Fibroblast of skin of scalp (primary cell): Measurements from ENCODE around the gene SLC35B1.
A peak's percentile ranks its signal among the peaks of the same experiment; 100 is the strongest.
"Not testable (repeated sequence)": the region's sequence is repeated elsewhere in the genome, so short reads cannot be mapped to it uniquely, and the experiment has no call there.

ENCODE experiments used
- DNase-seq: peaks from one replicate; pipeline ENCODE4 v3.0.0-alpha.2; 2013

The SLC35B1 gene

DNA sequence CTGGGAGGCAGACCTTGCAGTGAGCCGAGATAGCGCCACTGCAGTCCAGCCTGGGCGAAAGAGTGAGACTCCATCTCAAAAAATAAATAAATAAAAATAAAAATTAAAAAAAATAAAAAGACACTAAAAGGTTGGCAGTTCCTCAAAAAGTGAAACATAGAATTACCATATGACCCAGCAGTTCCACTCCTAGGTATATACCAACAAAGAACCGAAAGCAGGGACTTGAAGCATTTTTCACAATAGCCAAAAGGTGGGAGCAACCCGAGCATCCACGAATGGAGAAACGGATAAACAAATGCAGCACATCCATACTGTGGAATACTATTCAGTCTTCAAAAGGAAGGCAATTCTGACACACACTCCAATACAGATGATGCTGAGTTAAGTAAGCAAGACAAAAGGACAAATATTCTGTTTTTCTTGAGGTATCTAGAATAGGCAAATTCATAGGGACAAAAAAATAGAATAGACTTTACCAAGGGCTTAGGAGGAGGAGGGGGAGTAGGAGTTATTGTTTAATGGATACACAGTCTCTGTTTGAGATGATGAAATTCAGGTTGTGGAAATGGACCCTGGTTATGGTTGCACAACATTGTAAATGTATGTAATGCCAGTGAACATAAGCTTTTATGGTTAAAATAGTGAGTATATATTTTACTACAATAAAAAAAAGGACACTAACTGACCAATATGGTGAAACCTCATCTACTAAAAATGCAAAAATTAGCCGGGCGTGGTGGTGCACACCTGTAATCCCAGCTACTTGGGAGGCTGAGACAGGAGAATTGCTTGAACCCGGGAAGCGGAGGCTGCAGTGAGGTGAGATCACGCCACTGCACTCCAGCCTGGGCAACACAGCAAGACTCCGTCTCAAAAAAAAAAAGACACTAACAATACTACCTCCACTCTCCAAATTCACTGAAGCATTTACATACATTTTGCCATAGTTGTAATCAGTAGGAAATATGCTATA is 27.0 kb upstream of the SLC35B1 start:
- DNase-seq, result no peak

DNA sequence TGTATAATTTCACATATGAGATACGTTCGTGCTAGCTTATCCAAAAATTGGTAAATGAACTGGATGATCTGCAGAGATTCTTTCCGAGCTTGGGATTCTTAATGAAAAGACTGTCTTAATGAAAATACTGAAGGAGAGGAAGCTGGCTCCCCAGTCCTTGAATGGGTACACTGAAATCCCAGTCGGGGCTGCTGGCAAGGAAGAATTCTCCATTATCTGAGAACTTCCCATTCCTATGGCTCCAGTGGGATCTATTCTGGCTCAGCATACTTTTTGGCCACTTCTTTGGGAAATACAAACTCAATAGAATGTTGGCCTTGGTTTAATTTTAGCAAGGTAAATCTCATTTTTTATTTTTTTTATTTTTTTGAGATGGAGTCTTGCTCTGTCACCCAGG is 23.7 kb upstream of the SLC35B1 start:
- DNase-seq, result no peak

DNA sequence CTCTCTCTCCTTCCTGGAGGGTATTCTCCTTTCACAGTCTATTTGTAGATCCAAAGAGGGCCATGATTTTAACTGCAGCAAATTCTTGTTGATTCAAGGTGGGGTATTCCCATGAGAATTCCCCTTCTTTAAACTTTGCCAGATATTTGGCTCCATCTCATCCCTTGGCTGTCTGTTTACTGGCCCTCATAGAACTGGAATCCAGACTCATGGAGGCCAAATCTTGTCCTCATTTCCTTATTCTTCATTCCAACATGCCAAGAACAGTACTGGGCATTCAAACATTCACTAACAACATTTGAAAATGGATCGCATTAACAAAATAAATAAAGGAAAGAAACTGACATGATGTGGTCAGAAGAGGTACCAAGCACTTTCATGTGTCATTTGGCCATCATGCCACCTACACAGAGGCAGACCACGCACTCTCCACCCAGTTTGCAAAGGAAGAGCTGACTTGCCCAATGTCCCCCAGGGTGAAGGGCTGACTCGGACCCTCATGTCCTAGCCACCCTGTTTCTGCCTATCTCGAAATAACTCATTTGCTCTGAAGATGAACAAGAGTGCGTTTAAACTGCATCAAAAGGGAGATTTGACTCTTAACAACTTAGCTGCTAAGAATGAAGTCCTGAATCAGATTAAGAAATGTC is 23.1 kb upstream of the SLC35B1 start:
- DNase-seq, result no peak

DNA sequence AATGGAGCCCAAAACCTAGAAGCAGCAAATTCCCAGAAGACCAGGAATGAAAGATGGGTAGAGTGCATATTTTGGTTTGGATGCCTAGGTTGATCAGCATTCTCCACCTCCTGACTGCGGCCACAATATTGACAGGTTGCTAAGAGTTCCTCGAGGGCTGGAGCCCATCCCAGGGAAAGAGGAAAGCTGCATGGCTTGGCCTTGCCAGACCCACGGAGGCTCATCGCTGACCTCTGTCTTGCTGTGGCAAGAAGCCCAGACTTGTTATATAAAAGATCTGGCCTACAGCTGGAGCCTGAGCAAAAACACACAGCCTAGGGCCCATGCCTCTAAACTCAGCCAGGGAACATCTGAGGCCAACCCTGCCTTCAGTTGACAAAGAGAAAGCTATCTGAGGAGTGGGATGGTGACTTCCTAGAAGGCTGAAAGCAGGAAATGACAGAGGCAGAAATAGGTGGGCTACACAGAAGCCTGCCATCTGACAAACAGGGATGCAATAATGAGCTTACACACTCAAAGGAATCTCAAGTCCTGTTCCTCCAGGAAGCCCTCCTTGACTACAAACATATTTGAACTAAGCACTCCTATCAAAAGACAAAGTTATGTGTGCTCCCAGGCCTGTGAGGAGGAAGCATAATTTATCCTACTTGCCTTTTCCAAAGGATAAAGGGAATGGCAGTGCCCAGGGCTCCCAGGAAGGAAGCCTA is 22.5 kb upstream of the SLC35B1 start:
- no peak for DNase-seq

DNA sequence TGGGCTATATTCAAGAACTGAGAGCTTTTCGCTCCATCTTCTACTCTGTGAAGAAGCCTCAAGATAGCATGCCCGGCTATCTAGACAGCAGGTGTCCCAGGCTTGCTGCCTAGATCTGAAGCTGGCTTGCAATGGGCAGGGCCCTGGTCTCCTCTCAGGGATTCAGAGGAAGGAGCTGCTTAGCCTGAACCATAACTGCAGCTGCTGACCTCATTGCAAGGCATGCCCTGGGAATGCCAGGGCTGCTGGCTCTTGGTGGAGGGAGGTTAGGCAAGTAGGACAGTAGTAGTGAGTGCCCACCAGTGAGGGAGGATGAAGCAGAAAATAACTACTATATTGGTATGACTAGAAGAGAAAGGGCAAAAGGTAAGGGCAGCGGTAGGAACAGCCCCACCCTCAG is 21.3 kb upstream of the SLC35B1 start:
- no peak for DNase-seq

DNA sequence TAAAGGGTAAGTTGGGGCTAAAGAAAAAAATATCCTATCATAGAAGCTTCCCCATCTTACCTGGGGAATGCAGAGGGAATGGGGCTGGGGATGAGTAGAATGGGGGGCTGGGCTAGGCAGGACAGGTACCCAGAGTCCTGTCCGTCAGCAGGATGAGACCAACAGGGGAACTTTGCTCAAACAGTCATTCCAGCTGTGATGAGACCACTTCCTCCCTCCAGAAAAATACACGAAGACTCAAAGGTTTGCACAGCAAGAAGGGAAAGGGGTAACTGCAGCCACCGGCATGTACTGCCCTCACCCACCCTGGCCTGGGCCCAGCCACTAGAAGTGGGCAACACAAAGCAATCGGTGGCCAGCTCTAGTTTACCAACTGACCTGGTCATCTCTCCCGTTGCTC is 20.7 kb upstream of the SLC35B1 start:
- no peak for DNase-seq

DNA sequence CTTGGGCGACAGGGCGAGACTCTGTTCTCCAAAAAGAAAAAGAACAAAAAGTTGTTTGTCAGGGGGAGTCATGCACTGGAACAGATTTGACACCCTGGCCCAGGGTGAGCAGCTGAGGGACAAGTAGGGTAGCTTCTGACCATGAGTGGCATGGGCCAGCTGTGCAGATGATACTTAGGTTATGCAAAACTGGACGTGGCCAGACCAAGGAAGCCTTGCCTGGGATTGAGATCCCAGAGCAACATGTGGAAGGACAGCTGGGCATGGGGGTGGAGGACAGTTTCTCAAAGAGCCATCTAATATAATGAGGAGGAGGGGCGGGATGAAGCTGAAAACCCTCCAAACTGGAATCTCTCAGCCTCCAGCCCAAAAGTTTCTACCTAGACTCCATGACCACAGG is 19.6 kb upstream of the SLC35B1 start:
- DNase-seq, result no peak

DNA sequence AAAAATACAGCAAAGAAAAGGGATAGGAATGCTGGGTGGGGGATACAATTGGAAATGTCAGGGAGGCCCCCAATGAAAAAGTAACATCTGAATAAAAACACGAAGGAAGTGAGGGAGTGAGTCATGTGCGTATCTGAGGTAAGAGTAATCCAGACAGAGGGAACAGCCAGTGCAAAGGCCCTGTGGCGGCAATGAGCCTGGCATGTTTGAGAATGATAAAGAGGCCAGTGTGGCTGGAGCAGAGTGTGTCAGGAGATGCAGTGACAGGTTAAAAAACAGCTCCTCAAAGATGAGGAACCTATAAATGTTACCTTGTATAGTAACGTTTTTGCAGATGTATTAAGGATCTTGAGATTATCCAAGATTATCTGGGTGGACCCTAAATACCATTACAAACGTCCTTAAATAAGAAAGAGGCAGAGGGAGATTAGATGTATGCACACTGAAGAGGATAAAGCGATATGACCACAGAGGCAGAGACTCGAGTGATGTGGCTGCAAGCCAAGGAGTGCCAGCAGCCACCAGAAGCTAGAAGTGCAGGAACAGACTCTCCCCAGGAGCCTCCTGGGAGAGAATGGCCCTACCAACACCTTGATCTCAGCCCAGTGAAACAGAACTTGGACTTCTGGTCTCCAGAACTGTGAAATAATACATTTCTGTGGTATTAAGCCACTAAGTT is 17.8 kb upstream of the SLC35B1 start:
- no peak for DNase-seq

DNA sequence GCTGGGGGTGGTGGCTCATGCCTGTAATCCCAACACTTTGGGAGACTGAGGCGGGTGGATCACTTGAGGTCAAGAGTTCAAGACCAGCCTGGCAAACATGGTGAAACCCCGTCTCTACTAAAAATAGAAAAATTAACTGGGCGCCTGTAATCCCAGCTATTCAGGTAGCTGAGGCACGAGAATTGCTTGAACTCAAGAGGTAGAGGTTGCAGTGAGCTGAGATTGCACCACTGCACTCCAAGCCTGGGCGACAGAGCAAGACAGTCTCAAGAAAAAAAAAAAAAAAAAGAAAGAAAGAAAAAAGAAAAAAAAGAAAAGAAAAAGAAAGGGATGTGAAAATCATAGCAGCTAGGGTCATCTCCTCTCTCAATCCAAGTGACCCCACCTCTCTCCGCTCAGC is 16.8 kb upstream of the SLC35B1 start:
- DNase-seq, result not testable (repeated sequence)

DNA sequence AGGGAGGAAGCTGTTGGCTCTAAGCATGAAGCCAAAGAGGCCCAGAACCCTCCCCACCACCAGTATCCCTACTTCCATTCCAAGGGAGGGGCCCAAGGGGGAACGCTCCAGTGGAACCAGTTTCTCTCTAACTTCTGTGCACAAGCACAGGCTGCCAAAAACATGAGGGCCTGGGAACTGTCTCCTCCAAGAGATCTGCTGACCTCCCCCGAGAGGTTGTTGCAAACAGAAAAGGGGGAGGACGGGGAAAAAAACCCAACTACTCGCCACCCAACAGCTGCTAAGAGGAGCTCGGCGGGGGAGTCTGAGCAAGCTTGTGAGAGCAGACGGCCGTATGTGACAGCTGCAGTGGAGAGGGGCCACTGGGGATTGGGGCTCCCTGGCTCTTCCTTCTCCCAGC is 15.7 kb upstream of the SLC35B1 start:
- DNase-seq, result no peak

DNA sequence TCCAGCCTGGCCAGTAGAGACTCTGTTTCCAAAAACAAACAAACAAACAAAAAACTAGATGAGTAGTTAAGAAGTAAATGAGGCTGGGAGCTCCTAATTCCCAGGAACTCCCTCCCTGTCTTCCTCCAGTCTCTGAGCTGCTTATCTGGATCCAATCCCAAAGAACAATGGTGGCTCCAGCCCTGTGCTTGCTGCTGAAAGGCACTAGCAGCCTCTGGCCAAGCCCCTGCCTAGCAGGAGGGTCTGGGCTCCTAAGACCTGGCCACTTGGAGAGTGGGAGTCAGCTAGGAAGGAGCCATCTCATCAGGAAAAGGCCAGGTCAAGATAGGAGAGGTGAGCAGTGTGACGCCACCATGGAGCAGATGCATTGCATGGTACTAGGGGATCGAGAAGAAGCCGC is 14.3 kb upstream of the SLC35B1 start:
- no peak for DNase-seq

DNA sequence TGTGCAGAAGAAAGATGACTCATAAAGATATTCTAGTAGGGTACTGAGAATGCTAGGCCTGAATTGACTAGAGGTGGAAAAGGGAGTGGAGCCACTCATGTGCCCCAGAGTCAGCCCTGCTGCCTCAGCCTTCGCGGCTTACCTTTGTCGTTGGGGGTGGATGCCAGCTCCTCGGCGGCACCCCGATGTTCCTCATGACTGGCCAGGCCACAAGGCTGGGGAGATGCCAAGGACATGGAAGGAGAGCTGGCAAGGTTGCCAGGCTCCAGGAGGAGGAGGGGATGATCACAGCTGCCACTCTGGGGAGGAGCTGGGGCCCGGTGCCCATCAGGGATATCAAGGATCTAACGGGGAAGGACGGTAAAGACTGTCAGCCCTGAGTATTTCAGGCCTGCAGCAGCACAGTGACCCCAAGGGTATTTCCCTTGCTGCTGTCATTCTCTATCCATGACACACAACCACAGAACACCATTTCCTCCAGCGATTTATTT is 9.7 kb upstream of the SLC35B1 start:
- DNase-seq, result no peak

DNA sequence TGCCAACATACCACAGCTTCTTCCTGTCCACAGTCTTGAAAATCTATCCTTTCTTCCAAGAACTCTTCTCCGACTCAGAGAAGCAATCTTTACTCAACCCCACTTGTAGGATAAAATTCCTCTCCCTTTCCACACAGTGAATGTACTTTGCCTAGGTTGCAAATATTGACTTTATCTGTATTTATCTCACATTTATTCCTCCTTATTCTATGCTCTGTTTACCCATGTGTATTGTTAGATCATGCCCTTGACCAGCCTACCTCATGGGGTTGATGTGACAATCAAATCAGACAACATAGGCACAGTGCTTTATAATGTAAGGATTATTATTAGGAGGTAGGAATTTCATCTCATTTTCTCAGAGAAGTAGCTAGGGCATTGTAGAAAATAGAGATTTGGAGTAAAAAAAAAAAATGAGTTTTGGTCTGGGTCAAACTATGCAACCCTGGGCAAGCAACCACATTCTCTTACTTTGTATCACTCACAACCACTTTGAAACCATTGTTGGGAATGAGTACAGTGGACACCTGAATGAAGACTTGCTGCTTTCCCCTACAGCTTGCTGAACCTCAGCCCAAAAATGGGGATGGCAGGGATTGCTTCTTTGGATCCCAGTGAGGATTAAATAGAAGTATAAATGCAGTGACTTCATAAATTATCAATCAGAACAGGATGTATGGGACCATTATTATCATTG is 9.1 kb upstream of the SLC35B1 start:
- no peak for DNase-seq

DNA sequence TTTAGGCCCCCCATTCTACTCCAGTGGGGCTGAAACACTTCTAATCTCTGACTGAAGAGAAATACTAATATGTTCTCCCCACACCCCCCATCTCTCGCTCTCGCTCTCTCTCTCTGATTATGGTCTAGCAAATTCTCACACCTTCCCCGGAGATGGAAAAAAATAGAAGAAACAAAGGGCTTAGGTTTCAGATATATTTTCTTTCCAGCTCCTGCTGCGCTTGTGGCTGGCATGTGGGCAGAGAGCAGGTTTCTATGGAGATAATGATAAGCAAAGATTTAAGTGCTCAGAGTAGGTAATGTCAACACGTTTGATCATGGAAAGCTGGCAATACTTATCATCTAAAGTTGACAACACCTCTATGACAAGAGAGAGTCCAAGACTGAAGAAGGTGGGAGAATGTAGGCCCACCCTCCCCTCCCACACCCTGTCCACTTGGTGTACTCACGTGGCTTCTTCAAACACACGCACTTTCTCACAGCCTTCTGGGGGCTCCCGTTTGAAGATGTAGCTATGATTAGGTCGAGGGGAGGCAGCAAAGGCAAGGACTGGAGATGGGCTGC is 8.0 kb upstream of the SLC35B1 start:
- DNase-seq, result no peak

DNA sequence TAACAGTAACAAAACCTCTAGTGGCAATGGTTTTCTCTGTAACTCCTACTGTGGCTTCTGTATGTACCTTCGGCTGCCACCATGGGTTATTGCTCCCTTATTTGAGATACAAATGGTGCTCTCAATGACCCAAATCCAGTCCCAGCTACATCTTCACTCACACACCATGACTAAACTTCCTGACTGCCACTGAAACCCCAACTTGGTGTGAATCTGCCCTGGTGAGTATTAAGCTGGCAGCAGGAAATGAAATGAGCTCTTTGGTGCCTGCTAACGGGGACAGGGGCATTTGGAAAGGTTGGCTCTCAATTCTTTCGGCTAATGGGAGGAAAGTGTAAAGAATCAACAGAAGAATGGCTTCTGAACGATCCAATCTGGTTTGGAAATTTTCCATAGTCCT is 7.5 kb upstream of the SLC35B1 start:
- no peak for DNase-seq

DNA sequence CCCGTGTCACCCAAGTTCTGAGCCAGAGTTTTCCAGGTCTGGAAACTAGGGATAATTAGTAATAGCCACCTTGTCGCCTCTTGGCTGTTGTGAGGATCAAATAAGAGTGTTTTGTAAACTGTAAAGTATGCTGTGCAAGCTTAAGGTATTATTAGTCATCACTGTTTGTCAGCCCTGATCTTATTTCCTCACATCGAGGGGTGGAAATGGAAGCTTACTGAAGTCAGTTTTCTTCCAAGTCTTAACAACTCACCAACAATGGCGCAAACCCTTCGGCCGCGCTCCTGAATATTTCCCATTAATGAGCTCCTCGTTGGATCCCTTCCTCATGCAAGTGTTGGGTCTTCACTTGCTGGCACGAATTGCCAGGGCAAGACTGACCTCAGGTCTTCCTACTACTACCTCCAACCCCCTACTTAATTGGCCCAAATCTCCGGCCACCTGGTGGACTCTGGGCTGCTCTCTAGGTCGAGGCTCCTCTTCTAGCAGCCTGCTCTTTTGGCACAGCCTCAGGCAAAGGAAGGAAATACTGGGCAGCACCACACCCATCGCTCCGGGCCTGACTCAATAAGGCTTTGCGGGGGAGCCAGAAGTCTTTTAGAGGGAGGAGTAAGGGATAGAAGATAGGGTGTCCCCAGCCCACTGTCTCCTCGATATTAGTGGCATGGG is 885 bp upstream of the SLC35B1 start:
- DNase-seq, result no peak

DNA sequence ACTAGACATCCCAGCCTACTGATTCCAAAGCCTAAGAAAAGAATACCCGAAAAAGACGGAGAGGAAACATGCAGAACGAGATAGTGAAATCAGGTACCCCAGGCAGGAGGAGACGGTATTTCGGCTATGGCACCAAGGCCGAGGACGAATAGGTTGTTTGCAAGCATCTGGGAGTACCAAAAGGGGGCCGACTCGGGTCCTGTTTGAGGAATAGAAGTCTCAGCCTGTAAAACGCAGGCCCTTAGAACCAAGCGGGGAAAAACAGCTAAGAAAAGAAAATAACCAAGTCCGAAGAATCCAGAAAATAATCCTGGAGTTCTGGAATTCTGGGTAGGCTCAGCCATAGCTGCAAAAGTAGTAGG is 537 bp downstream of the SLC35B1 start:
- DNase-seq, result no peak

DNA sequence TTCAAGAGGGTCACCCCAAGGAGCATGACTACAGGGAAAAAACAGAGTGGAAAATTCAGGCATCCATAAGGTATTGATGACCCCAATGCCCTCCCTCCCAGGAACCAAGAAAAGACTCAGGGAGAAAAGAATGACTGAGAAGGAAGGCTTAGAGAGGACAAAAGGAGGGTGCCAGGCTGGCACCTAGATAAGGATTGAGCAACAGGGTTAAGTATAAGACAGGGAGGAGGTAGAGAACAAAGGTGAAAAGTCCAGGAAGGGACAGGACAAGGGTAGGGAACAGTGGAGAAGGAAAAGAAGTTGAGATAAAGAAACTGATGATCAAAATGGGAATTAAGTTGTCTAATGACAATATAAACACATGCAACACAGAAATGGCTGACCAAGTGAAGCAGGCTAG is 2.5 kb downstream of the SLC35B1 start:
- no peak for DNase-seq

DNA sequence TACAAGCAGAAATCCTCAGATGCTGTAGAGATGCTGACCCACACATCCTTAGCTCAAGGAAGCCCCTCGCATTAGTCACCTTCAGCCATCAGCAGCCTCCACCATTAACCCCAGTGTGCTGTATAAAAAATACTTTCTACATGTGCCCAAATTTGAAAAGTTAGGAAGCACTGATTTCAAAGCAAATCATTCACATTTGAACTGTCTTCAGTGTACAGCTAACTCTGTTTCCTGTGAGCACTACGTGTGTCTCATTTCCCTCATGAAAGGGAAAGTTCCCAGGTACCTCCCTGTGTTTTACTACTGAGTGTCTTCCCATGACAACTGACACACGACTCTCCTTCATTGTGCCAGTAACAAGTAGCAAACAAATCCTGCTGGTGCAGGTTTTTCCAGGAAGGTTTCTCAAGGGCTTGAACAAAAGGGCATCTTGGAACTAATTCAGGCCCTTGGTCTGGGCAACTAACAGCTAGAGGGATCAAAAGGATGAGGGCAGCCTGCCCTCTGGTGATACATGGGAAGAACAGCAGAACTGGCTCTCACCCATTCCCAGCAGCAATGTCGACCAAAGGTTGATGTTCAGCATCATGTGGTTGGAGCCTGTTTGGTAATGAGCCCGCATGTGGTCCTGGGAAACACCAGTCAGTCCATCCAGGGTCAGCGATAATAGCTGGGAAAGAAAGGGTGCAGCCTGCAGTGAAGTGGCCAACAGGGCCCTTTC is 4.0 kb downstream of the SLC35B1 start:
- peak; percentile 31 for DNase-seq

DNA sequence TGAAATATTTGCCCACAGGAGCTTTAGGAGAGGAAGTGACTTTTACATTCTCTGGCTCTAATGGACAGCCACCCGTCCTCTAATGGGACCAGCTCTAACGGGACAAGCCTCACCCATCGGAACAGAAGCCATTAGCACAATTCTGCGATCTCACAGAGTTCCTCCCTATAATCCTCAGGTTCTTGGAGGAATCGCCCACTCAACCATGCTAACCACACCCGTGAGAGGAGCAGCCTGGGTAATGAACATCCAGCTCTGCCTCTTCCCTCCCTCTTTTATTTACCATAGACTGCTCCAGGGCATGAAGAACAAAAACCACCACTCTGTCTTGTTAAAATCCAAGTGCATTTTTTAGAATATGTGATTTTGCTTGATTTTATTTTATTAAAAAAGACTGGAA is 6.8 kb downstream of the SLC35B1 start:
- DNase-seq, result no peak
